Measurements from ENCODE around the gene TC2N.
"Not testable (repeated sequence)": the region's sequence is repeated elsewhere in the genome, so short reads cannot be mapped to it uniquely, and the experiment has no call there.

TC2N gene

GRCh38 chr14:91873471-91874415, 6.4 kb upstream of the TC2N start:
- no peak overlapping the region for H3K27ac ChIP-seq (ENCODE audit: low read length)
- H3K79me2 ChIP-seq (ENCODE audit: low read length) = no peaks in the 10 kb centered on the region
- H3K4me2 ChIP-seq (ENCODE audit: low read depth, low read length) = no peak overlapping the region
- no peak for TF ChIP-seq CTCF (IDR thresholded peaks at IDR 0.05; ENCODE audit: low read length)
- H2AFZ ChIP-seq (ENCODE audit: low read length) = no peak overlapping the region
- no peaks in the 10 kb centered on the region for H3K36me3 ChIP-seq (replicated peaks; ENCODE audit: insufficient read depth, low read length)
- DNase-seq = no peak
- H3F3A ChIP-seq (ENCODE audit: insufficient read depth, low read length) = no peaks in the 10 kb centered on the region
- H3K4me3 ChIP-seq (ENCODE audit: low read length) = no peak overlapping the region
- no peaks in the 10 kb centered on the region for H4K20me1 ChIP-seq (ENCODE audit: insufficient read depth, low read length)
- H3K4me1 ChIP-seq (ENCODE audit: low read length) = no peaks in the 10 kb centered on the region
- H3K9ac ChIP-seq (ENCODE audit: low read length) = no peak overlapping the region
- no peaks in the 10 kb centered on the region for H3K9me2 ChIP-seq (replicated peaks; ENCODE audit: insufficient read depth, low read length)
- H3K9me3 ChIP-seq (replicated peaks; ENCODE audit: insufficient read depth, low read length) = no peaks in the 10 kb centered on the region
- no peaks in the 10 kb centered on the region; the same call in 1 of the 2 replicates for H3K27me3 ChIP-seq (replicated peaks; ENCODE audit: insufficient read depth, low read length)

- no peaks in the 10 kb centered on the region for H3K79me2 ChIP-seq (ENCODE audit: low read length)
- no peaks in the 10 kb centered on the region for H3K36me3 ChIP-seq (replicated peaks; ENCODE audit: insufficient read depth, low read length)
- H2AFZ ChIP-seq (ENCODE audit: low read length) = no peak overlapping the region
- no peaks in the 10 kb centered on the region for H3K4me1 ChIP-seq (ENCODE audit: low read length)
- no peaks in the 10 kb centered on the region for H3F3A ChIP-seq (ENCODE audit: insufficient read depth, low read length)
- H3K27me3 ChIP-seq (replicated peaks; ENCODE audit: insufficient read depth, low read length) = no peaks in the 10 kb centered on the region; the same call in 1 of the 2 replicates
- H3K9me2 ChIP-seq (replicated peaks; ENCODE audit: insufficient read depth, low read length) = no peaks in the 10 kb centered on the region
- no peaks in the 10 kb centered on the region for H3K9me3 ChIP-seq (replicated peaks; ENCODE audit: insufficient read depth, low read length)
- DNase-seq = no peak
- TF ChIP-seq EZH2 (optimal IDR thresholded peaks at IDR 0.05; ENCODE audit: low read depth, low read length) (no peak), CTCF (IDR thresholded peaks at IDR 0.05; ENCODE audit: low read length) (no peak), EZH2phosphoT487 (IDR thresholded peaks at IDR 0.05; ENCODE audit: low read length) (no peak)
- H4K20me1 ChIP-seq (ENCODE audit: insufficient read depth, low read length) = no peaks in the 10 kb centered on the region
- no peak overlapping the region for H3K9ac ChIP-seq (ENCODE audit: low read length)
- no peak overlapping the region for H3K4me3 ChIP-seq (ENCODE audit: low read length)
- no peak overlapping the region for H3K4me2 ChIP-seq (ENCODE audit: low read depth, low read length)
- no peak overlapping the region for H3K27ac ChIP-seq (ENCODE audit: low read length)
Observed at GRCh38 chr14:91872517-91873470, 5.5 kb upstream of the TC2N start.

- Histone ChIP-seq H3F3A (ENCODE audit: insufficient read depth, low read length) (no peaks in the 10 kb centered on the region), H3K9me3 (replicated peaks; ENCODE audit: insufficient read depth, low read length) (no peaks in the 10 kb centered on the region), H2AFZ (ENCODE audit: low read length) (no peak overlapping the region), H3K79me2 (ENCODE audit: low read length) (no peaks in the 10 kb centered on the region), H3K4me2 (ENCODE audit: low read depth, low read length) (no peak overlapping the region), H3K36me3 (replicated peaks; ENCODE audit: insufficient read depth, low read length) (no peaks in the 10 kb centered on the region), H3K4me1 (ENCODE audit: low read length) (0 out of 2 replicates have a peak, but pooled peaks cover 4% of the 10 kb centered on the region), H4K20me1 (ENCODE audit: insufficient read depth, low read length) (no peaks in the 10 kb centered on the region), H3K4me3 (ENCODE audit: low read length) (no peak overlapping the region), H3K9me2 (replicated peaks; ENCODE audit: insufficient read depth, low read length) (no peaks in the 10 kb centered on the region), H3K27ac (ENCODE audit: low read length) (no peak overlapping the region), H3K27me3 (replicated peaks; ENCODE audit: insufficient read depth, low read length) (no peaks in the 10 kb centered on the region; the same call in 1 of the 2 replicates), H3K9ac (ENCODE audit: low read length) (no peak overlapping the region)
- TF ChIP-seq EZH2 (optimal IDR thresholded peaks at IDR 0.05; ENCODE audit: low read depth, low read length) (no peak), CTCF (IDR thresholded peaks at IDR 0.05; ENCODE audit: low read length) (no peak)
- no peak for DNase-seq
Observed at GRCh38 chr14:91872011-91872501, 4.7 kb upstream of the TC2N start.

GRCh38 chr14:91871401-91871800, 4.1 kb upstream of the TC2N start:
- H3K9ac ChIP-seq (ENCODE audit: low read length); H3K4me3 ChIP-seq (ENCODE audit: low read length); H4K20me1 ChIP-seq (ENCODE audit: insufficient read depth, low read length); H3K27me3 ChIP-seq (replicated peaks; ENCODE audit: insufficient read depth, low read length); H3K9me2 ChIP-seq (replicated peaks; ENCODE audit: insufficient read depth, low read length); H2AFZ ChIP-seq (ENCODE audit: low read length); H3K4me2 ChIP-seq (ENCODE audit: low read depth, low read length); DNase-seq; H3K79me2 ChIP-seq (ENCODE audit: low read length); H3F3A ChIP-seq (ENCODE audit: insufficient read depth, low read length); H3K27ac ChIP-seq (ENCODE audit: low read length); H3K4me1 ChIP-seq (ENCODE audit: low read length); H3K9me3 ChIP-seq (replicated peaks; ENCODE audit: insufficient read depth, low read length); H3K36me3 ChIP-seq (replicated peaks; ENCODE audit: insufficient read depth, low read length): not testable (repeated sequence)

All from MM.1S (cell line).